Ishikawa (cell line): ENCODE measurements around the gene PPIC.

Source experiments
- CEBPB ChIP-seq: IDR thresholded peaks from 2 replicates; pipeline ENCODE4 v1.6.1; 2012
- CREB1 ChIP-seq: IDR thresholded peaks from 2 replicates; pipeline ENCODE4 v1.6.1; 2012; ENCODE audit warnings: low read depth
- EGR1 ChIP-seq: IDR thresholded peaks from 2 replicates; pipeline ENCODE4 v1.6.1; 2012
- EP300 ChIP-seq: IDR thresholded peaks from 2 replicates; pipeline ENCODE4 v1.6.1; 2012; ENCODE audit warnings: borderline replicate concordance
- TF ChIP-seq, protein P1 (sequence below): IDR thresholded peaks from 2 replicates; pipeline ENCODE4 v1.6.1; 2012; ENCODE audit warnings: low read depth, mild to moderate bottlenecking
- TF ChIP-seq, protein P2 (sequence below): IDR thresholded peaks from 2 replicates; pipeline ENCODE4 v1.6.1; 2012

DNA sequence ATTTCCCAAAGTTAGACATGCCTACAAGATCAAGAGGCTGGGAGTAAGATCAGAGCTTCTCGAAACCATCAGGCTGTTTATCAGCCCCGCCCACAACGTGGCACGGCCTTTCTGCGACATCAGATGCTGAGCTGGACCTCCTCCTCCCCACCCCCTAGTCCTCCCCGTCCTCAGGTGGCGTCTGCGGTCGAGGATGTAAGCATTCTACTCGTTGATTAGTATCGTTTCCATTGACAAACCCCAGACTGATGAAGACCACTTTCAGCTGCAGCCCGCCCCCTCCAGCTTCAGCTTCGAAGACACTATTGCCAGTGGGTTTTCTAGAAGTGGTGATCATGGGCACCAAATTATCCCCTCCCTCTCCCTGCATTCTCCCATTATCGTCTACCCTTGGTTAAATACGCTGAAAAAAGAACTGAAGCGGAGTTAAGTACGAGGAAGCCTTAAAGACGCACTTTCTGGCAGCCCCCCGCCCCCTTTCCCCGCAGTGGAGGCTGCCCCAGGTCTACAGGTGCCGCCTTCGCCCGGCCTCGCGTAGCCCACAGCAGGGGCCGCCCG, 1.1 kb downstream of the PPIC start:
- no peak for TF ChIP-seq CREB1
- no peak for TF ChIP-seq EP300
- no peak for TF ChIP-seq CEBPB
- no peak for TF ChIP-seq EGR1
- TF ChIP-seq, protein P1, sequence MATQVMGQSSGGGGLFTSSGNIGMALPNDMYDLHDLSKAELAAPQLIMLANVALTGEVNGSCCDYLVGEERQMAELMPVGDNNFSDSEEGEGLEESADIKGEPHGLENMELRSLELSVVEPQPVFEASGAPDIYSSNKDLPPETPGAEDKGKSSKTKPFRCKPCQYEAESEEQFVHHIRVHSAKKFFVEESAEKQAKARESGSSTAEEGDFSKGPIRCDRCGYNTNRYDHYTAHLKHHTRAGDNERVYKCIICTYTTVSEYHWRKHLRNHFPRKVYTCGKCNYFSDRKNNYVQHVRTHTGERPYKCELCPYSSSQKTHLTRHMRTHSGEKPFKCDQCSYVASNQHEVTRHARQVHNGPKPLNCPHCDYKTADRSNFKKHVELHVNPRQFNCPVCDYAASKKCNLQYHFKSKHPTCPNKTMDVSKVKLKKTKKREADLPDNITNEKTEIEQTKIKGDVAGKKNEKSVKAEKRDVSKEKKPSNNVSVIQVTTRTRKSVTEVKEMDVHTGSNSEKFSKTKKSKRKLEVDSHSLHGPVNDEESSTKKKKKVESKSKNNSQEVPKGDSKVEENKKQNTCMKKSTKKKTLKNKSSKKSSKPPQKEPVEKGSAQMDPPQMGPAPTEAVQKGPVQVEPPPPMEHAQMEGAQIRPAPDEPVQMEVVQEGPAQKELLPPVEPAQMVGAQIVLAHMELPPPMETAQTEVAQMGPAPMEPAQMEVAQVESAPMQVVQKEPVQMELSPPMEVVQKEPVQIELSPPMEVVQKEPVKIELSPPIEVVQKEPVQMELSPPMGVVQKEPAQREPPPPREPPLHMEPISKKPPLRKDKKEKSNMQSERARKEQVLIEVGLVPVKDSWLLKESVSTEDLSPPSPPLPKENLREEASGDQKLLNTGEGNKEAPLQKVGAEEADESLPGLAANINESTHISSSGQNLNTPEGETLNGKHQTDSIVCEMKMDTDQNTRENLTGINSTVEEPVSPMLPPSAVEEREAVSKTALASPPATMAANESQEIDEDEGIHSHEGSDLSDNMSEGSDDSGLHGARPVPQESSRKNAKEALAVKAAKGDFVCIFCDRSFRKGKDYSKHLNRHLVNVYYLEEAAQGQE, result no peak
- TF ChIP-seq, protein P2, sequence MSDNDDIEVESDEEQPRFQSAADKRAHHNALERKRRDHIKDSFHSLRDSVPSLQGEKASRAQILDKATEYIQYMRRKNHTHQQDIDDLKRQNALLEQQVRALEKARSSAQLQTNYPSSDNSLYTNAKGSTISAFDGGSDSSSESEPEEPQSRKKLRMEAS, result no peak
